Fibroblast of mammary gland (primary cell): Measurements from ENCODE around the gene ZNF649.
A peak's percentile ranks its signal among the peaks of the same experiment; 100 is the strongest.
"Not testable (repeated sequence)": the region's sequence is repeated elsewhere in the genome, so short reads cannot be mapped to it uniquely, and the experiment has no call there.

Experiments
- DNase-seq: peaks from one replicate; pipeline ENCODE4 v3.0.0-alpha.2; 2010; ENCODE audit warnings: low read depth
- H3K4me3 ChIP-seq: 2 replicates; pipeline ENCODE4 v1.5.1; 2011; ENCODE audit warnings: low read depth, mild to moderate bottlenecking, low read length, moderate library complexity; ENCODE audit not compliant: control insufficient read depth
- CTCF ChIP-seq: conservative IDR thresholded peaks from 2 replicates; pipeline ENCODE4 v1.5.1; 2011; ENCODE audit warnings: low read depth, low read length, inconsistent platforms; ENCODE audit not compliant: control insufficient read depth, insufficient read depth

ZNF649 gene

DNA sequence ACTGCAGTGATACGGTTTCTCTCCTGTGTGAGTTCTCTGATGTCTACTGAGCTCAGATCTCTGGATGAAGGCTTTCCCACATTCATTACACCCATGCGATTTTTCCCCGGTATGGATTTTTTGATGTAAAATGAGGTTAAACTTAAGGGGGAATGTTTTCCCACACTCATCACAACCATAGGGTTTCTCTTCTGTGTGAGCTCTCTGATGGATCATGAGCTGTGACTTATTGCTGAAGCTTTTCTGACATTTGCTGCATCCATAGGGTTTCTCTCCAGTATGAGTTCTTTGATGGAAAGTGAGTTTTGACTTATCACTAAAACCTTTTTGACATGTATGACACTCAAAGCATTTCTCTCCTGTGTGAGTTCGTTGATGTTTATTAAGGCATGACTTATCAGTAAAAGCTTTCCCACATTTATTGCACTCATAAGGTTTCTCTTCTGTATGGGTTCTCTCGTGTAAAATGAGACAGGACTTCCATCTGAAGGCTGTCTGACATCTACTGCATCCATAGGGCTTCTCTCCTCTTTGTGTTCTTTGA, 10.6 kb upstream of the ZNF649 start:
- DNase-seq, result no peak

DNA sequence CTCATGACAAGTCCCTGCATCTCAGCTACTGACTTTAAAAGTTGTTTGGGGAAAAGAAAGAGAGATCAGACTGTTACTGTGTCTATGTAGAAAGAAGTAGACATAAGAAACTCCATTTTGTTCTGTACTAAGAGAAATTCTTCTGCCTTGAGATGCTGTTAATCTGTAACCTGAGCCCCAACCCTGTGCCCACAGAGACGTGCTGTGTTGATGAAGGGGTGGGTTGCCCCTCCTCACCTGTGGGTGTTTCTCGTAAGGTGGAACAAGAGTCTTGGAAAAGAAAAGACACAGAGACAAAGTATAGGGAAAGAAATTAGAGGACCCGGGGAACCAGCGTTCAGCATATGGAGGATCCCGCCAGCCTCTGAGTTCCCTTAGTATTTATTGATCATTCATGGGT, 3.2 kb upstream of the ZNF649 start:
- not testable (repeated sequence) for DNase-seq, H3K4me3 ChIP-seq

More for the DNA sequence above, 10.6 kb upstream of the ZNF649 start:
- TF ChIP-seq CTCF, result no peak
- no peak overlapping the region for H3K4me3 ChIP-seq

DNA sequence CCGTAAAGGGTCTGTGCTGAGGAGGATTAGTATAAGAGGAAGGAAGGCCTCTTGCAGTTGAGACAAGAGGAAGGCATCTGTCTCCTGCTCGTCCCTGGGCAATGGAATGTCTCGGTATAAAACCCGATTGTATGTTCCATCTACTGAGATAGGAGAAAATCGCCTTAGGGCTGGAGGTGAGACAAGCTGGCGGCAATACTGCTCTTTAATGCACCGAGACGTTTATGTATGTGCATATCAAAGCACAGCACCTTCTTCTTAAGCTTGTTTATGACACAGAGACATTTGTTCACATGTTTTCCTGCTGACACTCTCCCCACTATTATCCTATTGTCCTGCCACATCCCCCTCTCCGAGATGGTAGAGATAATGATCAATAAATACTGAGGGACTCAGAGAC, 1.3 kb upstream of the ZNF649 start:
- not testable (repeated sequence) for DNase-seq, H3K4me3 ChIP-seq

DNA sequence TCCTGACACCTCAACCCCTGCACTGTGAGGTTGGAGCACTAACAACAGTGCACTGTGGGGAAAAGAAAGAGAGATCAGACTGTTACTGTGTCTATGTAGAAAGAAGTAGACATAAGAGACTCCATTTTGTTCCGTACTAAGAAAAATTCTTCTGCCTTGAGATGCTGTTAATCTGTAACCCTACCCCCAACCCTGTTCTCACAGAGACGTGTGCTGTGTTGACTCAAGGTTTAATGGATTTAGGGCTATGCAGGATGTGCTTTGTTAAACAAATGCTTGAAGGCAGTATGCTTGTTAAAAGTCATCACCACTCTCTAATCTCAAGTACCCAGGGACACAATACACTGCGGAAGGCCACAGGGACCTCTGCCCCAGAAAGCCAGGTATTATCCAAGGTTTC, 822 bp upstream of the ZNF649 start:
- DNase-seq, H3K4me3 ChIP-seq: not testable (repeated sequence)

DNA sequence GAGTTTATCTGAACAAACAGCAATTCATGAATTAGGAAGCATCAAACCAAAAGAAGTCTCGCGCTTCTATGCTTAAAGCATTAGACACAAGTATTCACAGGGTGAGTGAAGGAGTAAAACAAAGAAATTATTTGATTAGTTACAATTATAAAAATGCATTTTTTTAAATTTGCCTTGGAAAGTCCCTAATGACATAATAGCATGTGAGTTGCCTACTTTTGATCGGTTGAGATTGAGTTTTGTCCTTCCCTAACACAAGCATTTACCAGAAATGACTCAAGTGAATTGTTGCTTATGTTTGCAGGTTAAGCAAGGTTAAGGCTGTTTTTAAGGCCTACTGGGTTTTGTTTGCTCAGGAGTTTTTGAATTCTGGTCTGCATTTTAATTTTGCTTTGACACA, 389 bp upstream of the ZNF649 start:
- TF ChIP-seq CTCF, result no peak
- DNase-seq, result no peak
- H3K4me3 ChIP-seq, result no peak overlapping the region

GRCh38 chr19:51903192-51903591, 1.6 kb downstream of the ZNF649 start:
- no peak for TF ChIP-seq CTCF
- no peak for DNase-seq
- no peak overlapping the region for H3K4me3 ChIP-seq

DNA sequence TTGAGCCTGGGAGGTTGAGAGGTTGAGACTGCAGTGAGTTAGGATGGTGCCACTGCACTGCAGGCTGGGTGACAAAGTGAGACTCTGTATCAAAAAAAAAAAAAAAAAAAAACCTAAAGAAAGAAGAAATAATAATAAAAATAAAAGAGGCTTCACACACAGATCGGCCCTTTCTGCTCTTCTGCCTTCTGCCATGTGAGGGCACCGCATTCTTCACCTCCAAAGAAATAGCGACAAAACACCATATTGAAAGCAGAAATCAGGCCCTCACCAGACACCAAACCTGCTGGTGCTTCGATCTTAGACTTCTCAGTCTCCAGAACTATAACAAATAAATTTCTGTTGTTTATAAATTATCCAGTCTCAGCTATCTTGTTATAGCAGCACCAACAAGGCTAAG, 3.0 kb downstream of the ZNF649 start:
- no peak for TF ChIP-seq CTCF
- no peak for DNase-seq
- no peak overlapping the region for H3K4me3 ChIP-seq

DNA sequence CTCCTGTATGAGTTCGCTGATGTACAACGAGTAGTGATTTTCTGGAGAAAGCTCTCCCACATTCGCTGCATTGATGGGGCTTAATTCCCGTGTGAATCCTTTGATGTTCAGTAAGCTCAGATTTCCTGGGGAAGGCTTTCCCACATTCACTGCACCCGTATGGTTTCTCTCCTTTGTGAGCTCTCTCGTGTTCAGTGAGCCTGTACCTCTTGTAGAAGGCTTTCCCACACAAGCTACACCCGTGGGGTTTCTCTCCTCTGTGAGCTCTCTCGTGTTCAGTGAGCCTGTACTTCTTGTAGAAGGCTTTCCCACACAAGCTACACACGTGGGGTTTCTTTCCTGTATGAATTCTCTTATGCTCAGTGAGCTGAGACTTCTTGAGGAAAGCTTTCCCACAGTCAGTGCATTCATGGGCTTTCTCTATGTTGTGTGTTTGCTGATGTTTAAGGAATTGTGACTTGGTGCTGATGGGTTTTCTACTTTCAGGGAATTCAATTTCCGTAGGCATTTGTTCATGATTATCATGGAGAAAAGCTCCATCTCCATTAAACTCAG, 13.5 kb downstream of the ZNF649 start:
- TF ChIP-seq CTCF, result no peak
- no peak overlapping the region for H3K4me3 ChIP-seq
- DNase-seq, result peak; percentile 11
